NCI-H2029 treated with DMSO at 0.1 percent for 48 hours (cell line): ENCODE measurements around the gene TMEM178B.
"Not testable (repeated sequence)": the region's sequence is repeated elsewhere in the genome, so short reads cannot be mapped to it uniquely, and the experiment has no call there.

Experiments
- DNase-seq: peaks from one replicate; lab custom pipeline; 2025; lab: John Stamatoyannopoulos, UW

The TMEM178B gene

DNA sequence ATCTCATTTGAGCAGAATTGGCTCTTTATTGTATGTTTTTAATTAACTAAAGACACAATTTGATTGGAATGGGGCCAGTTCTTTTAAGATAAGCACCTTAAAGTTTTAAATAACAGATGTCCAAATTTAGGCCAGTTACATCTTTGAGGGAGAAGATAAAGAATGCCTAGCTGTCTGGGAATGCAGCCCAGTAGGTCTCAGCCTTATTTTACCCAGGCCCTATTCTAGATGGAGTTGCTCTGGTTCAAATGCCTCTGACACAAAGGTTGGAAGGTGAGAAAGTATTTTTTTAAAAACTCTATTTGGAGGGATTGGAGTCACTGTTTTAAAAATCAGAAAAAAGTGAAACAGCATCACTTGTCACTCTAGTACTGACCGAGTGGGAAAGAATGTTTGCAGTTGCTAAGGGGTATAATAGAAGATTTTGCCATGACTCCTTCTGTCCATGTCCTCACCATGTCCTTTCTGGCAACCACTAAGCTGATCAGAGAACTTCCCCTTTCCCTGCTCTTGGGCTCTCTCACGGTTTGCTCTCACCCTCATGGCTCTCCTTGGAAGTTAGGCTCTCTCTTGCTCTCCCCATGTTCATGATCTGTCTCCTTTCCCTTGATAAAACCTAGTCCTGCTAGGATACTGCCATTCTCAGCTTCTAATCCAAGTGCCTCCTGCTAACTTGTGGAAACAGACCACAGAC is 239.1 kb downstream of the TMEM178B start:
- DNase-seq, result no peak

DNA sequence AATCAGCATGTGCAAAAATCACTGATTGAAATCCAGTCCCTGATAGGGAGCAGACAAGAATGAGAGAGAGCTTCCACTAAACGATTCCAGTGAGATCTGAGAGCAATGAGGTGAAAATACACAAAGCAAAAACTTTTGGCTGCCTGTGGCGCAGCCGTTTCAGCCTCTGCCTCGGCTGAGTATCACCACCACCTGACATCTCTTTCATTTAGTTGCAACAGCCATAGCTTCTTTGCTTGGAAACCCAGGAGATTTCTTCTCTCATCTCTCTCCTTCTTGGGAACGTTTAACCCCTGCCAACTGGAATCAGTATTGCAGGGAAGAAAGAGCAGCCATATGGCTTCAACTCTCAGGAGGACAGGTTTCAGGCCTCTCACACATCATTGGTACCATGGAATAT is 240.0 kb downstream of the TMEM178B start:
- DNase-seq, result no peak

DNA sequence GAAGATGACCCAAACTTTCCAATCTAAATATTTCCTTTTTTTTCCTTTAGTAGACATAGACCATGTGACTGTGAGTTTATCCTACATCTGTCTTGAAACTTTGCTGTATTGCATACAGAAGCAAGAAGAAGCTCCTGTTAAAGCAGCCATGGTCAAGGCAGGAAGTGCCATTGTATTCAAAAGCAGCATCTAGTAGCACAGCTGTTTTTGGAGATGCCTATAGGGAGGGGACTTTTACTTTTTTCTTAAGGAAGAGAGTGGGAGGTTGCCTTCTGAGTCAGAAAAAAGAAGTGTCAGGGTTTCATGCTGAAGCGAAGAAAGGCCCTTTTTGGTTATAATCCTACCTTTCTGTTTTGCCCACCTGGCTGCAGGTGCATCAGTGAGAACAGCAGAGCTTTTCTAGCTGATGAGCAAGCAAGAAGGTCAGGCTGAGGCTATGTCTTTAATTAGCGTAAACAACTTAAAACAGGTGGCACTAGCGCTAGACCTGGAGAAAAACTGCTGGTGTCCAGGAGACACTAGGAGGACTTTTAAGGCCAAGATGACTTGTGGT is 243.2 kb downstream of the TMEM178B start:
- DNase-seq, result no peak

- no peak for DNase-seq
Observed at GRCh38 chr7:141320287-141320686, 246.4 kb downstream of the TMEM178B start.

GRCh38 chr7:141322383-141322782 is 248.5 kb downstream of the TMEM178B start:
- DNase-seq, result no peak

DNA sequence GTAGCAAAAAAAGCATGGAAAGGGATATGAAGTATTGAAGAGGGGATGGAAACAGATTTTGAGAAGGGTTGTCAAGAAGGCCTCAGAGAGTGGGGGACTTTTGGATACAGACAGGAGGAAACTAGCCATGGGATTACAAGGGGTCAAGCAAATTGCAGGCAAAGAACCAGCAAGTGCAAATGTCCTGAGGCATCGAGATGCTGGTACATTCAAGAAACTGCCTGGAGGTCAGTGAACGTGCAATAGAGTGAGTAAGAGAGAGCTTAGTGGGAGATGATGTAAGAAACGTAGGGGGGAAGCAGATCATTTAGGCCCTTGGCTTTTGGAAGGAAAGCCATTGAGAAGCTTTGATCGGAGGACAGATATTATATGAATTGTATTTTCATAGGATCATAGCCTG is 250.0 kb downstream of the TMEM178B start:
- DNase-seq, result no peak

GRCh38 chr7:141324870-141325269 is 251.0 kb downstream of the TMEM178B start:
- DNase-seq, result no peak

- DNase-seq, result no peak
Observed at GRCh38 chr7:141325275-141325674, 251.4 kb downstream of the TMEM178B start.

DNA sequence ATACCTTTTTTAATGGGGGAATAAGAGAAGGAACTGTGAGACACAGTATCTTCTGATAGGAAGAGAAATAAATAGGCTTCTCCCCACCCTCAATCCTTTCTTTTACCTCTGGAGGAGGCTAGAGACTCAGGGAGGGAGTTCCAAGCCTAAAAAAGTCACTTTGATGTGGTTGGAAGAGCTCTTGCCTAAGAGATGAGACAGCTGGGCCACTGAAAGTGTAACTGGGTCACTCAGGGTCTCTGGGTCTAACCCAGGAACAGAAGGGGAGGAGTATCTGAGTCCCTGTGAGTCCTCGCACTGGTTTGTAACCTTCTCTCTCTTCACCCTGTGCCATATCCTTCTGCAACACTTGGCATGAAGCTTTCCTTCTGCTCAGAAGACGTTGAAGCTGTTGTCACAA is 254.4 kb downstream of the TMEM178B start:
- no peak for DNase-seq

- not testable (repeated sequence) for DNase-seq
Observed at GRCh38 chr7:141330285-141330684, 256.4 kb downstream of the TMEM178B start.

- DNase-seq, result no peak
Observed at GRCh38 chr7:141333459-141333858, 259.6 kb downstream of the TMEM178B start.

GRCh38 chr7:141335164-141335563 is 261.3 kb downstream of the TMEM178B start:
- no peak for DNase-seq

- DNase-seq, result no peak
Observed at GRCh38 chr7:141339603-141340002, 265.7 kb downstream of the TMEM178B start.

- DNase-seq, result no peak
Observed at GRCh38 chr7:141340991-141341390, 267.1 kb downstream of the TMEM178B start.

DNA sequence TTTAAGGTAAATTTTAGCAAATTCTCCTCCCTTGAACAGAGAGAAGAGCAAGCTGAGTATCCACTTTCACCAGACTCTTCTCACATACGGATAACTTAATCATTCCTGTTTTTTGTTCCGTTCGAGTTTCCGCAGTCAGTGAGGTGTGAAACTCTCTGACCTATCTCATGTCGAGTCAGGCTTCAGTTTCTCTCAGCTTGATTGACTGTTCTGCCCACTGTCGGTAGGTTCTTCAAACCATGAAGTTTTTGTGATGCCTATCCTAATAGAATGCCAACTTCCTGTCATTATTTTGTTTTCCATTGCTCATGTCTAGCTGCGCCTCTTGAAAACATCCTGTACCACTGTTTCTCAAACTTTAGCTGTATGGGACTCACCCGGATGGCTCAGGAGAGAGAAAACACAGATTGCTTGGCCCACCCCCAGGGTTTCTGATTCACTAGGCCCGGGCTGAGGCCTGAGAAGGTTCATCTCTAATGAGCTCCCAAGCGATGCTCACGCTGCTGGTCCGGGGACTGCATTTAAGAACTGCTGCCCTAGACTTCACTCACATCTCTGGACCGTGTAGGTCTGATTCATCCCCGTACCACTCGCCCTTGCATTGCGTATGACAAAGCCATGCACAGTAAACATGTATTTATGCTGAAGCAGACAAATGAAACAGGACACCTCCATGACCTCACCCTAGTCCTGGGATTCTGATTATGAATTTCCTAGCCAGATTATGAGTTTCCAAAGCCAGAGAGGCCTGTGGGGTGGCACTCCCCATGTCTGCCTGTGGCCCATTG is 269.0 kb downstream of the TMEM178B start:
- no peak for DNase-seq

DNA sequence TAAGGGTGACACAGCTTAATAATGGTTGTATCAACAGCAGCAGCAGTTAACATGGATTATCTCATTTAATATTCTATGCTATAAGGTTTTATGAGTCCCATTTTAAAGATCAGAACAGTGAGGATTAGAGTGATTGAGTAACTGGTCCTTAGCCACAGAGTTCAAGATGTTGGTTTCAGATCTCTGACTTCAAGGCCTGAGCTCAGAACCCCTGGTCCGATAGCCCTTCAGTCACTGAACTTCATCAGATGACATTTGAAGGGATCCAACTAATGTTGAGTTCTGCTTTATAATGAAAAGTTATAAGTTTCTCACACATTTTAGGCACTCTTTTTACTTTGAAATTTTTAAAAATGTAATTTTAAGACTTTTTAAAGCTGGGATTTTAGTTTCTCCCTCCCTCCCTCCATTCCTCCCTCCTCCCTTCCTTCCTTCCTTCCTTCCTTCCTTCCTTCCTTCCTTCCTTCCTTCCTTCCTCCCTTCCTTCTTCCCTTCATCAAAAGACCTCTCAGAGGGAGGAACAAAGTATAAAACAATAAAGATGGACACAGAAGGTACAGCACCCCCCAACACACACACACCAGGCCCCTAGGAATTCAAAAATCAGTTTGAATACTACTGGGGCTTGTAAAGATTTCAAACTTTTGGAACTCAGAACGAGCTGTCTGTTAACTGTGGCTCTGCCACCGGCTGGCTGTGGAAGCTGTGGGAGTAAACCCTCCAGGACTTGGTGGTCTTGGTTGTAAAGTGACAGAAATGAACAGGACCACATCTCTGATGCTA is 270.5 kb downstream of the TMEM178B start:
- DNase-seq, result no peak

GRCh38 chr7:141348728-141349127 is 274.9 kb downstream of the TMEM178B start:
- DNase-seq, result no peak

- DNase-seq, result no peak
Observed at GRCh38 chr7:141349338-141349737, 275.5 kb downstream of the TMEM178B start.

- DNase-seq, result no peak
Observed at GRCh38 chr7:141349804-141350203, 275.9 kb downstream of the TMEM178B start.

GRCh38 chr7:141351175-141351574 is 277.3 kb downstream of the TMEM178B start:
- DNase-seq, result no peak

- DNase-seq, result no peak
Observed at GRCh38 chr7:141352955-141353354, 279.1 kb downstream of the TMEM178B start.

DNA sequence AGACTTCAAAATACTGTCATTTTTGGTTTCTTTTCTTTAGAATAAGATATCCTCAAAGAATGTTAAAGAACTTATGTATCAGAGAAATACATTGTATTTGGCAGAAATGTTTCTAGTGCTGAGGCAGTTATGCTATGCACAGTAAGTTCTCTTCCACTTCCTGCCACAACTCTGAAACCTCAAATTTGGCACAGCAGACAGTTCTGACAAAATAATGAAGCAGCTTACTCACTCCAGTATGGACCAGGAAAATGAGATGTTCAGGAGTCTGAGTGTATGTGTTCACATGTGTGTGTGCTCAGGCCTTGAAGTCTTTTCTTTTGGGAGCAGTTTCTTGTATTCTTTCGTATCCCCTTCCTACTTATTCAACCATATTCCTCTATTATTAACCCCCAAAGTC is 280.4 kb downstream of the TMEM178B start:
- DNase-seq, result no peak
